Subcutaneous abdominal adipose tissue (tissue), 5 donors: Measurements from ENCODE around the gene LDHA.

ENCODE experiments used
- H3K27ac ChIP-seq: one replicate; pipeline ENCODE4 v1.7.0; 2013; ENCODE audit warnings: low read depth, mild to moderate bottlenecking, inconsistent platforms, low read length, moderate library complexity
- H3K27me3 ChIP-seq, 5 donors: one replicate each; pipeline ENCODE4 v1.7.0; 2013; ENCODE audit warnings: low read length in 5 of 5, inconsistent platforms in 1 of 5; ENCODE audit not compliant: control insufficient read depth in 5 of 5, insufficient read depth in 4 of 5
- H3K36me3 ChIP-seq, 5 donors: one replicate each; pipeline ENCODE4 v1.7.0; 2013; ENCODE audit warnings: low read length in 5 of 5; ENCODE audit not compliant: control insufficient read depth in 5 of 5, insufficient read depth in 5 of 5
- H3K4me1 ChIP-seq, 5 donors: one replicate each; pipeline ENCODE4 v1.7.0; 2013; ENCODE audit warnings: low read length in 5 of 5, mild to moderate bottlenecking in 3 of 5, moderate library complexity in 1 of 5; ENCODE audit not compliant: control insufficient read depth in 5 of 5, insufficient read depth in 5 of 5
- H3K4me3 ChIP-seq, 5 donors: one replicate each; pipeline ENCODE4 v1.7.0; 2013; ENCODE audit warnings: low read length in 5 of 5, low read depth in 1 of 5
- H3K9ac ChIP-seq, 5 donors: one replicate each; pipeline ENCODE4 v1.7.0; 2013; ENCODE audit warnings: low read length in 5 of 5, mild to moderate bottlenecking in 4 of 5, moderate library complexity in 3 of 5
- H3K9me3 ChIP-seq, 5 donors: one replicate each; pipeline ENCODE4 v1.7.0; 2013; ENCODE audit warnings: low read length in 5 of 5; ENCODE audit not compliant: control insufficient read depth in 5 of 5
- donor health status: healthy.
- donor health status: healthy.
- donor health status: healthy.
- donor health status: healthy.
- donor health status: healthy.

Gene LDHA

DNA sequence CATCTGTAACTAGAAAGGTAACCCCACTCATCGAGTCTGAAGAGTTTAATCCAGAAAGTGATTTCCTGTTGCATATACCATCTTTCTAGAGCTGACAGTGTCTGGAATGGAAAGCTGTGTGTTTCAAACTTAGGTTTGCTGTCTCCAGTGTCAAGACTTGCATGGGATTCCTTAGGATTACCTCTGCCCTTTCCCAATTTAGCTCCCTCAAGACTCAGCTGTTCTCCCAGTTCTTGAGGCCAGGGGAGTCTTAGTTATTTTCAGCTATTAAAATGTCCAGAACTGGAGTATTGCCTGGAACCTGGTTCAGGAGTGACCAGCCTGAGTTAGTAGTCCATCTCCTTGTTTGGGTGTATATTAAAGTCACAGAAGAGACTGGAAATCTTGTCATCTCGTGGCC lies 25.0 kb upstream of the LDHA start:
- Histone ChIP-seq H3K9ac (no peak overlapping the region), H3K4me1 (no peaks in the 10 kb centered on the region), H3K27me3 (no peaks in the 10 kb centered on the region), H3K9me3 (no peaks in the 10 kb centered on the region), H3K4me3 (no peak overlapping the region), H3K27ac (no peak overlapping the region), H3K36me3 (peaks cover 15 to 35% (median 24%) of the 10 kb centered on the region in 5 donors)

GRCh38 chr11:18371279-18371678 lies 23.1 kb upstream of the LDHA start:
- no peaks in the 10 kb centered on the region for H3K9me3 ChIP-seq
- H3K4me1 ChIP-seq: no peaks in the 10 kb centered on the region
- no peak overlapping the region for H3K4me3 ChIP-seq
- H3K27ac ChIP-seq: no peak overlapping the region
- H3K9ac ChIP-seq: no peak overlapping the region
- H3K27me3 ChIP-seq: no peaks in the 10 kb centered on the region
- H3K36me3 ChIP-seq: peaks cover 4 to 18% (median 10%) of the 10 kb centered on the region in 5 donors

DNA sequence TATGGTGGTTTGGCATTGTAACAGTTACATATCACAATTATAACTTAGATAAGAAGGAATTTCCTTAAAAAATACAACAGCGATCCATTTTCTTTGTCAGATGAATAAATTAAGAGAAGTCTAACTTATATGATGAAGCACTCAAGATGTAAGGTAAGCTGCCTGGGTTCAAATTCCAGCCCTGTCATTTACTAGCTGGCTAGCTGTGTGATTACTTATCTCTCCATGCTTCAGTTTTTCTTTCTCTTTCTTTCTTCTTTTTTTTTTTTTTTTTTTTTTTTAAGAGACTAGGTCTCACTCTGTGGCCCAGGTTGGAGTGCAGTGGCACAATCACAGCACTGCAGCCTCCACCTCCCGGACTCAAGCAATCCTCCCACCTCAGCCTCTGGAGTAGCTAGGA lies 22.2 kb upstream of the LDHA start:
- Histone ChIP-seq H3K27ac (no peak overlapping the region), H3K27me3 (no peaks in the 10 kb centered on the region), H3K9ac (no peak overlapping the region), H3K4me3 (no peak overlapping the region), H3K9me3 (no peaks in the 10 kb centered on the region), H3K4me1 (no peaks in the 10 kb centered on the region), H3K36me3 (peaks cover 3 to 13% (median 4%) of the 10 kb centered on the region in 5 donors)

DNA sequence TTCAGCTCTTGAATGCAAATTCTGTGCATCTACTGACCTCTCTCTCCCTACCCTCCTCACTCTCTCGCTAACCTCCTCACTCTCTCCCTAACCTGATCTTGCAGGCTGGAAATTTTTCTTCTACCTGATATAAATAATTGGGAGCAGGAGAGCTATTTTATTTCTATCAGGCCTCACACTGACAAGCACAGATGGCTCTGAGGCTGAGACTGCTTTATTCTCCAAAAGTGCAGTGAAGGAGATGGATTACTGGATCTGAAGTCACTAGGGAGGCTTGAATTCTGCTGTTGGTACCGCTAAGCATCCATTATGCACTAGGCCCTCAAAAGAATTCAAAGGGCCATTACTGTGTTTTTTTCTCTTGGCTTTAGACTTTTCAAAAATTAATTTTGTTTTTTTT lies 19.4 kb upstream of the LDHA start:
- H3K9me3 ChIP-seq: no peaks in the 10 kb centered on the region
- no peak overlapping the region for H3K27ac ChIP-seq
- H3K9ac ChIP-seq: no peak overlapping the region
- no peak overlapping the region for H3K4me3 ChIP-seq
- H3K4me1 ChIP-seq: no peaks in the 10 kb centered on the region
- peaks cover 0 to 2% (median 0%) of the 10 kb centered on the region in 5 donors for H3K36me3 ChIP-seq
- no peaks in the 10 kb centered on the region for H3K27me3 ChIP-seq

DNA sequence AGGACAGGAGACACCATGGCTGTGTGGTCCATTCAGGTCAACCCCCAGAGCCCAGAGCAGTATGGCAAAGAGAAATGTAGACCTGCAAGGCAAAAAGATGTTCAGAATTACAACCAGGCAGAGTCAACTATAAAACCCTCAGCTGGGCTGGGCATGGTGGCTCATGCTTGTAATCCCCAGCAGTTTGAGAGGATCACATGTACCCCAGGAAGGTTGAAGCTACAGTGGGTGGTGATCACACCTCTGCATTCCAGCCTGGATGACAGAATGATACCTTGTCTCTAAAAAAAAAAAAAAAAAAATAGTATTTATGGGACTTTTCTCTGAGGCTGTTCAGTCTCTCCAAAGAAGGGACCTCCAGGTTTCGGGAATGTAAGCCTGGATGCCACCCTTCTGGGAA lies 18.4 kb upstream of the LDHA start:
- no peak overlapping the region for H3K27ac ChIP-seq
- no peak overlapping the region for H3K9ac ChIP-seq
- H3K9me3 ChIP-seq: no peaks in the 10 kb centered on the region
- H3K27me3 ChIP-seq: no peaks in the 10 kb centered on the region
- peaks cover 0 to 2% (median 0%) of the 10 kb centered on the region in 5 donors for H3K36me3 ChIP-seq
- no peak overlapping the region for H3K4me3 ChIP-seq
- H3K4me1 ChIP-seq: no peaks in the 10 kb centered on the region

DNA sequence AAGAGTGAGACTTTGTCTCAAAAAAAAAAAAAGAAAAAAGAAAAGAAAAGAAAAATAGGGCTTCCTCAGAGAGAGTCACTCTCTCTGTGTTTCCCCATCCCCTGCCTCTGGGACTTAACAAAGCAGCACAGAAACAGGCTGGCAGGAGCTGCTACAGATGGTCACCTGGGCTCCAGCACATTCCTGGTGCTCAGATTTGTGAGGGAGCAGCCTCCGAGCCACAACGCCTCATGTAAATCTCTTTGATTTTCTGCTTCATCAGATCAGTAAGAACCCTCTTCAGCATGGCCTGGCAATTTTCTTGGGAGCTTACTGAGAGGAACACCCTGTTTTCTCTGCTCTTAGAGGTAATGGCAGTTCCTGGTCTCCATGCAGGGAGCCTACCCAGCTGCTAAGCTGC lies 15.2 kb upstream of the LDHA start:
- Histone ChIP-seq H3K27ac (no peak overlapping the region), H3K27me3 (no peaks in the 10 kb centered on the region), H3K36me3 (no peaks in the 10 kb centered on the region), H3K4me1 (peaks cover 9 to 17% (median 17%) of the 10 kb centered on the region in 5 donors), H3K9ac (no peak overlapping the region), H3K4me3 (no peak overlapping the region), H3K9me3 (no peaks in the 10 kb centered on the region)

GRCh38 chr11:18383388-18384156 lies 10.8 kb upstream of the LDHA start:
- Histone ChIP-seq H3K27ac (peak overlapping the region; percentile 84), H3K27me3 (no peaks in the 10 kb centered on the region), H3K9ac (peak overlapping the region in 4 of 5 donors; percentile 66 to 78 (median 74)), H3K4me1 (peaks cover 9 to 24% (median 23%) of the 10 kb centered on the region in 5 donors), H3K36me3 (no peaks in the 10 kb centered on the region), H3K9me3 (no peaks in the 10 kb centered on the region), H3K4me3 (peak overlapping the region; percentile 23 to 49 (median 33))

DNA sequence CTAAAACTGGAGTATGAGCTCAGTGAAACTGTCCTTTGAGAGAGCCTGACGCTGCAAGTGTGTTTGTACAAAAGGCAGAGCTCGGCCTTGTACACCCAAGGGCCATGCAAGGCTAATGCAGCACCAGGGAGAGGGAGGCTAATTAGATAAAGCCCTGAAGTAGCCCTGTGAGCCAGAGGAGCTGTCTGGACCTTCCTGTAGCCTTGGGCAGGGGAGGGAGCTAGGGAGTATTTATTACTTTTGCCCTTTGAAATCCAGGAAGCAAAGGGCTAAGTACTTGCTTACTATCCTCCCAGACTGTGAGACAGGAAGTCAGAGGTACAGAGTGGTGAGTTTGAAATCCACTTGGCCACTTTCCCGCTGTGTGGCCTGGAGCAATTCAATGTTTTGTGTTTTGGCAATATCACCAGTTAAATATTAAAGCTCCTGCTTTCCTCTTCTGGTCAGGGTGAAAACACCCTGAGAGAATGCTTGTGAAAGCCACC lies 10.2 kb upstream of the LDHA start:
- no peaks in the 10 kb centered on the region for H3K36me3 ChIP-seq
- H3K4me3 ChIP-seq: peak overlapping the region in 4 of 5 donors; percentile 16 to 37 (median 30)
- no peaks in the 10 kb centered on the region for H3K9me3 ChIP-seq
- no peaks in the 10 kb centered on the region for H3K27me3 ChIP-seq
- H3K9ac ChIP-seq: peak overlapping the region; percentile 30 to 78 (median 70)
- peak overlapping the region; percentile 84 for H3K27ac ChIP-seq
- peaks cover 9 to 24% (median 23%) of the 10 kb centered on the region in 5 donors for H3K4me1 ChIP-seq

- Histone ChIP-seq H3K9me3 (no peaks in the 10 kb centered on the region), H3K9ac (no peak overlapping the region), H3K27me3 (no peaks in the 10 kb centered on the region), H3K36me3 (no peaks in the 10 kb centered on the region), H3K4me1 (peaks cover 0 to 9% (median 8%) of the 10 kb centered on the region in 5 donors), H3K4me3 (no peak overlapping the region), H3K27ac (no peak overlapping the region)
Observed at GRCh38 chr11:18390088-18390487, 4.3 kb upstream of the LDHA start.

GRCh38 chr11:18392434-18393321 lies 1.7 kb upstream of the LDHA start:
- H3K9me3 ChIP-seq: no peaks in the 10 kb centered on the region
- no peak overlapping the region for H3K27ac ChIP-seq
- no peak overlapping the region for H3K4me3 ChIP-seq
- H3K4me1 ChIP-seq: peaks cover 0 to 28% (median 22%) of the 10 kb centered on the region in 5 donors
- H3K9ac ChIP-seq: no peak overlapping the region
- no peaks in the 10 kb centered on the region for H3K27me3 ChIP-seq
- peaks cover 5 to 12% (median 10%) of the 10 kb centered on the region in 5 donors for H3K36me3 ChIP-seq
